GM11168 (cell line): ENCODE data around the gene CLP1.
"Not testable (repeated sequence)": the region's sequence is repeated elsewhere in the genome, so short reads cannot be mapped to it uniquely, and the experiment has no call there.

Experiments
- in situ Hi-C: fragments of 300-500 bp; cut with MboI; formaldehyde crosslinking; loops from one replicate; pipeline ENCODE4 v1.12.0; 2022; ENCODE audit warnings: low sequenced_read_pairs; ENCODE audit not compliant: unreplicated experiment

The CLP1 gene

GRCh38 chr11:57640068-57640800, 17.3 kb upstream of the CLP1 start:
- in situ Hi-C loops = no loop called here

DNA sequence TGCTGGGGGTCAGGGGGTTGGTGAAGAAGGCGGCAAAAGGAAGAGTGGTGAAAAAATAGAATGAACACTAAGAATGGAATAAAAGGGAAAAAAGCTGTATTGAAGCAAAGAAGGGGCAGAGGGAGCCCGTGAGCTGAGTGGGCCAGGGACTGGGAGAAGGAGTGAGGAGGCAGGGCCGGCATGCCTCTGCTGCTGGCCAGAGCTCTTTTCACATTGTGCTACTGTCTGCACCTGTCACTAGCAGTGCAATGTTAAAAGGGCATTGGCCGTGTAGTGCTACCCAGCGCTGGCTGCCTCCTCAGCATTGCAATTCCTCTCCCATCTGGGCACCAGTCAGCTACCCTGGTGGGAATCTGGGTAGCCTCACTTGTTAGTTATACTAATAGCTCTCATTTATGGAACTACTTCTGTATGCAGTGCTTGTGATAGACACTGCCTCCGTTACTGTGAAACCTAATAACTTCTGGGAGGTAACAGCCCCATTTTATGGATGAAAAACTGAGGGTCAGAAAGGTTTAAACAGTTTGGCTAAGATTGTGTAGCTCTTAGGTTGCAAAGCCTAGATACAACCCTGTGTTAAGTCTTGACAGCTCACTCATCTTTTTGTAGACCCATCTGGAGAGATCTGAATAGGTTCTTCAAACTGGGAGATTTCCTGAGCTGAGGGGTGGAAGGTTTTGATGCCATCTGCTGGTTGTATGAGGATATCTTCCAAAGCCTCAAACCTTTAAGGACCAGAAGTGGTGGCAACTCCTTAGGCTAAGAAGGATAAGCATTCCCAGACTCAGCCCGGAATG, 16.4 kb upstream of the CLP1 start:
- in situ Hi-C loops = no loop called here

DNA sequence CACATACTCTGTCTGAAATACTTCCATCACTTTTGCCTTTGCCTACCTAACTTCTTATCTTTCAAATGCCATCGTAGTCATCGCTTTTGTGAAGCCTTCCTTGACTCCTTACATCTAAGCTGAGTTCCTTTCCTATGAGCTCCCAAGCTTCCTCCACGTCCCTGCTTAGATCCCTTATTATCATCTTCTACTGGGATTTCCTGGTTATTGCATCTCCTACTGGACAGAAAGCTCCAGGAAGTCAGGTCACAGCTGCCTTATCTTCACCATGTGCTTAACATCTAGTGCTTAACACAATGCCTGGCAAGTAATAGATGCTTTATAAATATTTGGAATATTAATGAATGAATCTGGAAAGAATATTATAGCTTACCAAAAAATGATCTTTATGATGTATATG, 13.8 kb upstream of the CLP1 start:
- in situ Hi-C loops = no loop called here

DNA sequence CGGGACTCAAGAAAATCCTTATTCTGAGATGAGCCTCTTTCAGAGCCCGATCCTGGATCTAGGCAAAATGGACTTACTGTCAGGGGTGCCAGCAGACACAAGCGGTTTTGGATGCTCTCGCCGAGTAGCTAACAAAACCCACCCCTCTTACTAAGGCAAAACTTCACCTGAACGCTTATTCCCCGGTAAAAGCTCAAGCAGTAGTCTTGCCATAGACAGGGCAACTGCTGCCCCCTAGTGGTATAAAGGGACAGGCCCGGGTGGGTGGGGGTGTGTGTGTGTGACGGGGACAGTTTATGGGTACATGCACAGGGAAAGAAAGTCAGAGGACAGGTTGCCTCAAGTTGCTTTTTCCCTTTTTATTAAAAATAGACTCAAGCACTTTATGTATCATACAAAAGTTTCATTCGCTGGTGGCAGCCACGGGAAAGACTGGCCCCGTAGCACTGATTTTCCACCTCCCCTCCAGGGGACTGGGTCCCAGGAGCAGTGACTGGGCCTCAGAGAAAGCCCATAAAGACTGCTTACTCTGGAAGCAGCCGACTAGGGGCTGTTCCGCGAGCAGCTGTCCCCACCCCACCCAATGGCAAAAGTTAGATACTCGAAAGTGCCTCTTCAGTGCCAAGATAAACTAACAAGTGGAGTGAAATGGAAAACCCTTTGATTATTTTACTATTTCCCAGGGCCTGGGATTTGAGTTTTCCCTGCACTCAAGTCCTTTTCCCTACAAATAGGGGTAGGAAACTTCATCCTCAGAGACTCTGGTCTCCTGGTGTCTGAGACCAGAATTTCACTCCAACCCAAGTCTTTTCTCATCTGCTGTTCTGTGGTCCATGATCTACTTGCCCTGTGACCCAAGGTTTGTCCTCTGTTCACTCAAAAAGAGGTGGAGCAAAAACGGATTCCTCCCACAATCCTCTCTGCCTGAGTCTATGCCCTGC, 12.5 kb upstream of the CLP1 start:
- in situ Hi-C loops = no loop called here

GRCh38 chr11:57645689-57646085, 11.9 kb upstream of the CLP1 start:
- in situ Hi-C loops = no loop called here

DNA sequence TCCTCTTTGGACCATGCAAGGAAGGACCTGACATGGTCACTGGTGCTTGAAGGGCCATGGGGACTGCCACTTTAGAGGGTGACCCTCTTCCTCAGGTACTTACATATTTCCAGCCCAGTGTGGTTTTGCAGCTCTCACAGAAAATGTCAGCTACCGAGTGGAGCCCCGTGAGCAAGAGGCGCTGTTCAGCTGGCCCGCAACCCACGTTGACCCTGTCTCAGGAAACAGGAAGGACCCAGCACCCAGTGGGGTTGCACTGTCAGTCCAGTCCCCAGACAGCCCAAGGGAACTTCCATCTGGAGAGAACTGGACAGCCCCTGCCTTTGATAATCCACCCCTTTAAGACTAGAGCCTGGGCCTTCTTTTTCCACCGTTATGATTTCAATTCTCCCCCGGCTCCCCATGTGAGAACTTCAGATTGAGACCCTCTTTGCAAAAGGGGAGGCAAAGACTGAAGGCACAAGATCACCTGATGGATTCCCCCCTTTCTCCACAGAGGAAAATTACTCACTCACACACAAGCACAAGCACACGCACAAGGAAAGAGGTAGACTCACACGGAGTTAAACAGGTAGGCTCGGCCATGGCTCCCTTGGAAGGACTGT, 11.3 kb upstream of the CLP1 start:
- in situ Hi-C loops = no loop called here

DNA sequence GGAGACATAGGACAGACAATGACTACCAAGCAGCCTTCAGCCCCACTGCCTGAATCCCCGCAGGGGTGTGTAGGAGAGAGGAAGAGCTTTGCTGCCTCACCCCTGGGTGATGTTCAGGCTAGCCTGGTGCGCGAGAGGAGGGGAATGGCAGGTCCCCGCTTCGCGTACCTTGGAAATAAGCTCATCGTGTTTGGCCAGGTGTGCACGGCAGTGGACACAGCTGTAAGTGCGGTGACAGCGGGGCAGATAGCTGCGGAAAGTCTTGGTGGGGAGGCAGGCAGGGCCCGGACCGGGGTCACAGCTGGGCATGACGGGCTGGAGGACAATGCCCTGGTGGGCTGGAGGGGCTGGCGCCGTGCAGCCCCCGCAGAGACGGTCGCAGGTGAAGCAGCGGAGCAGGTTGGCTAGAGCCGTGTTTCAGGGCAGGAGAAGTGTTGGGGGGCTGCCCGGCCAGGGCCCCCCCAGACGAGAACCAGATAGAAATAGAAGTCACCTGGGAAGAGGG, 10.7 kb upstream of the CLP1 start:
- in situ Hi-C loops = no loop called here

DNA sequence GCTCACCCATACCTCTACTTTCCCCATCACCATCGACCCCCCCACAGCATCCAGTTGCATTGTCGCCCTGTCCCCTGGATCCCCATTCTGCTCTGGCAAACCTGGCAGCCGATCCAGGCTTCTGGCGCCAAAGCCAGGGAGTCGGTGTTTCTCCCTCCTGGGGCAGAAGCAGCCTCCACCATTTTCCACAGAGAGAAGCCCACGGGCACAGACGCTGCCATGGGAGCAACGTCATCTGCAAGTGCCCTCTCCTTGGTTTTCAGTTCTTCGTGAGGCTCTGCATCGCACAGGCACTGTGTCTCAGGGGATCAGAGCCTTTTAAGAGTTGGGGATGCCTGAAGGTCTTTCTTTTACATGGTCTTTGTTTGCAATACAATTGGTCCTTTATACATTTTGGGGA, 10.2 kb upstream of the CLP1 start:
- in situ Hi-C loops = no loop called here

- in situ Hi-C loops = no loop called here
Measured at GRCh38 chr11:57647960-57648800, 9.4 kb upstream of the CLP1 start.

- in situ Hi-C loops = no loop called here
Measured at GRCh38 chr11:57648801-57649735, 8.5 kb upstream of the CLP1 start.

DNA sequence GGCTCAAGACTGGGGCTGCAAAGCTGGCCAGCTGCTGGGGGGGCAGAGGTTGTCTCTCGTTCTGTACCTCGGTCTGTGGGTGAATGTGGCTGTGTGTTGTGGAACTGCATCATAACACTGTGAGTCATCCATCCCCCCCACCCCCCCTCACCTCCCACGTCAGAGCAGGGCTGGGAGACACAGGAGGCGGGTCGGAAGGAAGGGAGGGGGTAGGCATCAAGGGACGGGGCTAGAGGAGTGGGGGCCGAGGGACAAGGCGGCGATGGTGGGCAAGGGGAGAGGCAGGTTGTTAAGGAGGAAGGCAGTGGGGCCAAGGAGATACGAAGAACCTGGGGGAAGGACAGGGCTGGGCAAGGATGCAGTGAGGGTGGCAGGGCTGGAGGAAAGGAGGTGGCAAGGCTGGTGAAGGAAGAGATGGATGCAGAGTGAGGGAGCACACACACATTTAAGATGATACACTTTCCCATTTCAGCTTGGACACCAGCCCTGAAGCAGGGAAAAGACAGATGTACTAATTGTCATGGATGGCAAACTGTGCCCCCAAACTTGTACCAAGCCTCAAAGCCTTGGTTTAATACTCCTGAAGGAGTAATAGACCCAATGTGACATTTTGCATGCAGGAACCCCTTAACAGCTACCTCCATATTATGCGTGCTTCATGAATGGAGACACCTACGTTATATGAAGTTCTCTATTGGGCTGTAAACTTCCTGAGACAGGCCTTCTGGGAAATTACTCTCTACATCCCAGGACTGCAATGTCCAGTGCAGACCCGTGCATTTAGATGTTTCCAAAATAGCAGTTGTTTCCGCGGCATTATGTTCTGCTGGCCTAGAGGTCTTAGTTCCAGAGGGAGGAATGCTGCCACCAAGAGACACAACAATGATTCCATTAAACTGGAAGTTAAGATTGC, 7.5 kb upstream of the CLP1 start, which contains the start of gene YPEL4:
YPEL4 (minus strand) TSS at position 87 of the 913 bp plus-strand sequence. CDS start 2,805 bp downstream, outside the sequence.
- in situ Hi-C loops = no loop called here

DNA sequence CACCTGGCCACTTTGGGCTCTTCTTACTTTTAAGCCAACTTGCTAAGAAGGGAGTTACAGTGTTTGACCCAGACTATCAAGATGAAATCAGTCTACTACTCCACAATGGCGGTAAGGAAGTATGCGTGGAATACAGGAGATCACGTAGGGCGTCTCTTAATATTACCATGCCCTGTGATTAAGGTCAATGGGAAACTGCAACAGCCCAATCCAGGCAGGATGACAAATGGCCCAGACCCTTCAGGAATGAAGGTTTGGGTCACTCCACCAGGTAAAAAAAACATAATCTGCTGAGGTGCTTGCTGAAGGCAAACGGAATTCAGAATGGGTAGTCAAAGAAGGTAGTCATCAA, 6.8 kb upstream of the CLP1 start:
- in situ Hi-C loops = no loop called here

DNA sequence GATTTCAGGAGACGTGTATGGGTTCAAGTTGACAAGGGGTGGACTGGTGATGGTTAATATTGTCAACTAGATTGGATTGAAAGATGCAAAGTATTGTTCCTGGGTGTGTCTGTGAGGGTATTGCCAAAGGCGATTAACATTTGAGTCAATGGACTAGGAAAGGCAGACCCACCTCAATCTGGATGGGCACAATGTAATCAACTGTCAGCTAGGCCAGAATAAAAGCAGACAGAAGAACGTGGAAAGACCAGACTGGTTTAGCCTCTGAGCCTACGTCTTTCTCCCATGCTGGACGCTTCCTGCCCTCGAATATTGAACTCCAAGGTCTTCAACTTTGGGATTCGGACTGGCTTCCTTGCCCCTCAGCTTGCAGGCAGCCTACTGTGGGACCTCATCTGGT, 6.2 kb upstream of the CLP1 start:
- in situ Hi-C loops = no loop called here

DNA sequence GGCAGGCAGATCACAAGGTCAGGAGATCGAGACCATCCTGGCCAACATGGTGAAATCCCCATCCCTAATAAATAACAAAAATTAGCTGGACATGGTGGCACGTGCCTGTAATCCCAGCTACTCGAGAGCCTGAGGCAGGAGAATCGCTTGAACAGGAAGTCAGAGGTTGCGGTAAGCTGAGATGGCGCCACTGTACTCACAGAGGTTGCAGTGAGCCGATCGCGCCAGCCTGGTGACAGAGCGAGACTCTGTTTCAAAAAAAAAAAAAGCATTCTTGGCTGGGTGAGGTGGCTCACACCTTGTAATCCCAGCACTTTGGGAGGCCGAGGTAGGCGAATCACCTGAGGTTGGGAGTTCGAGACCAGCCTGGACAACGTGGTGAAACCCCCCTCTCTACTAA, 5.3 kb upstream of the CLP1 start:
- in situ Hi-C loops = not testable (repeated sequence)

DNA sequence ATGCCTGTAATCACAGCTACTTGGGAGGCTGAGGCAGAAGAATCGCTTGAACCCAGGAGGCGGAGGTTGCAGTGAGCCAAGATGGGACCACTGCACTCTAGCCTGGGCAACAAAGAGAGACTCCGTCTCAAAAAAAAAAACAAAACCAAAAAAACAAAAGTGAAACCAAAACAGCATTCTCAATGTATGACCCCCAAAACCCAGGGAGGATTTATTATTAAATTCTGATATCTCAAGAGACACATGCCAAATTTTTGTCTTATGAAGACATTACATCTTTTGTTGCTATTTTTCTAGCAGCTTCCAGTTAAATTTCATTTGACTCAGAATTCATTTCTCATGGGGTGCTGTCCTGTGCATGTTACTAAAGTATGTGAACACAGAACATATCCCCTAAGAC, 4.9 kb upstream of the CLP1 start:
- in situ Hi-C loops = no loop called here

- in situ Hi-C loops = no loop called here
Measured at GRCh38 chr11:57653163-57653562, 4.4 kb upstream of the CLP1 start.

DNA sequence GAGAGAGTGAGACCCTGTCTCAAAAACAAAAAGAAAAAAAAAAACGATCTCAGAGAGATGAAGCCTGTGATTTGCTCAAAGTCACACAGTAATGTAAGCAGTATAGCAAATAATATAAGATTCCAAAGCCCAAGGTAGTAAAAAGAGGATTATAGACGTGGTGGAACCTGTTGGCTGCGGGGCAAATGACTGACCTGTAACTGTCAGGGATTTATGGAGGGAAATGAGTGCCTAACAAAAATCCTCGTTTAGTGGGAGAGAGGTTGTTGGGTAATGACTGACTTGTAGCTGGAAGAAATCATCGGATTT, 723 bp upstream of the CLP1 start:
- in situ Hi-C loops = no loop called here
